Stimulated activated CD4-positive, alpha-beta T cell treated with anti-CD3 and anti-CD28 coated beads, Interleukin-1b, Interleukin-23, amount 100 ng/mL, for 4 hours (primary cell): ENCODE results near the gene MYBPC1.
"Not testable (repeated sequence)": the region's sequence is repeated elsewhere in the genome, so short reads cannot be mapped to it uniquely, and the experiment has no call there.

Experiments used
- DNase-seq, 2 donors: peaks; one replicate each; pipeline ENCODE4 v3.0.0-alpha.2; 2020; ENCODE audit warnings: low read depth in 2 of 2

The MYBPC1 gene

GRCh38 chr12:101733166-101733565 is 138.4 kb downstream of the MYBPC1 start:
- DNase-seq, result no peak

- DNase-seq, result not testable (repeated sequence)
These were observed 139.7 kb downstream of the MYBPC1 start for GRCh38 chr12:101734482-101734881.
